SU-DHL-6 (cell line): Measurements from ENCODE around the gene PTPRA.

Source experiments
- CTCF ChIP-seq: fragments of 200-600 bp; sonication (generic); IDR thresholded peaks from one replicate; pipeline ENCODE4 v1.5.1; 2017; ENCODE audit warnings: antibody characterized with exemption, mild to moderate bottlenecking, low read length, moderate library complexity; ENCODE audit not compliant: insufficient read depth, poor library complexity, severe bottlenecking
- EZH2phosphoT487 ChIP-seq: fragments of 200-600 bp; sonication (generic), shearing (Covaris generic); conservative IDR thresholded peaks from 2 replicates; pipeline ENCODE4 v1.6.1; 2018; ENCODE audit warnings: mild to moderate bottlenecking, antibody characterized with exemption, low read length, moderate library complexity, mixed read lengths

DNA sequence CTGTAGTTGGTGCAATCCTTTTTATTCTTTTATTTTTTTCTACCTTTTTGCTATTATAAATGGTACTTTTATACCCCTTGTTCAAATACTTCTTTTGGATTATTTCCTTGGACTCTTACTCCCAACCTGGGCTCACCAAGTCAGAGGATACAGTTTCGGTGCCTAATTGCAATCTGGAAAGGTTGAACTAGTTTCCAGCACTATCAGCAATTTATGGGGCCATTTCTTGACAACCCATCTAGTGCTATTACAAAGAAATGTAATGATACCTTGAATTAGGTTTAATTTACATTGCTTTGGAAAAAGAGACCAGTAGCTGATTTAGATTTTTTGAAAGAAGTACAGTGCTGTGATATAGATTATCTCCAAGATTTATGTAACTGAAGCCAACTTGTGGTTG, 5.2 kb downstream of the PTPRA start:
- TF ChIP-seq CTCF = no peak
- TF ChIP-seq EZH2phosphoT487 = no peak
